DMS153 treated with DMSO at 0.1 percent for 48 hours (cell line): ENCODE measurements around the gene TFAM.
A peak's percentile ranks its signal among the peaks of the same experiment; 100 is the strongest.

Experiments used
- DNase-seq: peaks from one replicate; lab custom pipeline; 2025; ENCODE audit not compliant: unreplicated experiment; lab: John Stamatoyannopoulos, UW

Gene TFAM

DNA sequence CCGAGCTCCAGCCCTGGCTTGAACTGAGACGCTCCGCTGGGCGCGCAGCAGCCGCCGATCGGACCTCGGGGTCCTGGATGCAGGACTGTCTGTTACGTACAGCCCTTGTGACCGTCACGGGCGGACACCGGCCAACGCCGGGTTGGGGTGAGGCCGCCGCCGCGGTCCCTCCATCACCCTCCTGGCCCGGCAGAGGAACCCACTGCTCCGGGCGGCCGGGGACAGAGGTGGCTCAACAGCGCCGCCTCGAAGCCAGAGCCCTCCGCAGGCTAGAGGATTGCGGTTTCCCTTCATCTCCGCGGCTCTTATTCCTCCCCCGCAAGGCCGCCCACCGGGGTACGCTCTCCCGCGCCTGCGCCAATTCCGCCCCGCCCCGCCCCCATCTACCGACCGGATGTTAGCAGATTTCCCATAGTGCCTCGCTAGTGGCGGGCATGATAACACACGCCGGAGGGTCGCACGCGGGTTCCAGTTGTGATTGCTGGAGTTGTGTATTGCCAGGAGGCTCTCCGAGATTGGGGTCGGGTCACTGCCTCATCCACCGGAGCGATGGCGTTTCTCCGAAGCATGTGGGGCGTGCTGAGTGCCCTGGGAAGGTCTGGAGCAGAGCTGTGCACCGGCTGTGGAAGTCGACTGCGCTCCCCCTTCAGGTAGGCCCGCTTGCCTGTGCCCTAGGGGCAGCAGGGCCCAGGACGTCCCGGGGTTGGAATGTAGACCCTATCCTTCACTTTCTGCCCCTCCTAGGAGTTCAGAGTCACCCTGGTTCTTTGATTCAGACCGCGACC is at the start of gene TFAM:
TFAM (plus strand) TSS at position 412 of the 785 bp plus-strand sequence; CDS start at position 550, 138 bp downstream.
- peak; percentile 89 for DNase-seq

DNA sequence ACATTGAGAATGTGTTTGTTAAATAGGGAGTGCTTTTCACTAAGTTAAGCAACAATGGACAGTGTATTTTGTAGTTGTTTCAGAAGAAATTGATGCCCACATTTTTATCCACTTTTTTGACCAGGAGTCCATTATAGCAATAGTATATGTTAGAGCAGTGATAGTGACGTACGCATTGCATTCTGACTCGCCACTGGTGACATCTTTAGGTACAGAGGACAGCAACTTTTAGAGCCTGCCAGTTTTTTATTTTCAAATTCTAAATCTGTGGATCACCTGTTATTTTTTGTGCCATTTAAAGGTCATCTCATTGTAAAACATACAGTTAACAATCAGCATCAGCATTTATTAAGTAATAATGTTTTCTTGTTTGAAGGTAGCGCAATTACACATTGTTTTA is 49.0 kb upstream of the TFAM start:
- DNase-seq, result no peak

- no peak for DNase-seq
These were observed 43.8 kb upstream of the TFAM start for GRCh38 chr10:58341422-58341821.

DNA sequence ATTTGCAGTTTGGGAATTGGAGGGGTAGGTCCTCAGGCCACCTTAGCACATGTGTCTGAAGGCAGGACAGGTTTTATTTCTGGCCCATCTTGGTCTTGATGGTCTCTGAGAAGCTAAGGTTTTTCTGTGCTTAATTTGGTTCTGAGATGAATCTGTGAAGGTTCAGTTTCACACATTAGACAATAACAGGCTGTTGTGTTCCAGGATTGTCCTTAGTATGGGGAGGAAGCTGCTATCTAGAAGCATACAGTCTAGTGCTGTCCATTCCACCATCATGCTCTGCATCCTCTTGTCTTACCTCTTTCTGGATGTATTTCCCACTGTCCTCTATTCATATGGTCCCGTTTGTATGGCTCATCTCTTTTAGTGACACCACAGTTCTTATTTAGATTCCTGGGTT is 43.3 kb upstream of the TFAM start:
- no peak for DNase-seq

DNA sequence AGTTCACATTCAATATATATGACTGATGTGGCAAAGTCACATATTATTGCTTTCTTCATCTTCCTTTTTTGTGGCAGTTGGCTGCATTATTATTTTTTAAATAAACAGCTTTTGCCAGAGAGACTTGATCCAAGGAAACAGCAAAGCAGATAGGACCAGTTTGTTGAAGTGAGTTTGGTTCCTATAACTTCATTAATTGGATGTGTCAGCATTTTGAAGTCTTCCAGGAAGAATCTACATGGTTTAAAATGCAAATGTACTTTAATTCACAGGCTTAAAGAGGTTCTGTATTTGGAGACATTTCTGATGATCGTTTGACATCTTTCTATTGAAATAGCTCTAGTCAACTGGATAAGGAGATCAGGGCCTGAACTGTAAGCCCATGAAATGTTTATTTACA is 37.2 kb upstream of the TFAM start:
- no peak for DNase-seq

DNA sequence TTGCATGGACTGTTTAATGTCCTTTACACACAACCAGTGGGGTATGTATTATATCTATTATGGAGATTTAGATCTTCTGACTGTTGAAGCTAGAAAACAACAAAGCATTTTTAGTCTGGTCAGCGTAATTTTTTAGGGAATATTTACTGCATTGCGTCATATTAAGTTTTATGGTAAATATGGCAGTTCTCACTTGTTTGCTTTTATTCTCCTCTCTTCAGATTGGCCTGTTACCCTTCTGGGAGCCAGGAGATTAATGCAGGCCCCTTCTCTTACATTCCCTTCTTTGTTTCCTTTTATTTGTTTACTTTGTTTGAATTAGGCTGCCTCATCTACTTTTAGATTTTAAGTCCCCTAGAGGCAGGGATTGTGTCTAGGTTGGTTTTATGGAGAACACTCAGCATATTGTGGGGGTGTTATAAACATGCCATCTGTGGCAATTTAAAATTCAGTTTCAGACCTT is 36.6 kb upstream of the TFAM start:
- no peak for DNase-seq

GRCh38 chr10:58350023-58350422 is 35.2 kb upstream of the TFAM start:
- no peak for DNase-seq

DNA sequence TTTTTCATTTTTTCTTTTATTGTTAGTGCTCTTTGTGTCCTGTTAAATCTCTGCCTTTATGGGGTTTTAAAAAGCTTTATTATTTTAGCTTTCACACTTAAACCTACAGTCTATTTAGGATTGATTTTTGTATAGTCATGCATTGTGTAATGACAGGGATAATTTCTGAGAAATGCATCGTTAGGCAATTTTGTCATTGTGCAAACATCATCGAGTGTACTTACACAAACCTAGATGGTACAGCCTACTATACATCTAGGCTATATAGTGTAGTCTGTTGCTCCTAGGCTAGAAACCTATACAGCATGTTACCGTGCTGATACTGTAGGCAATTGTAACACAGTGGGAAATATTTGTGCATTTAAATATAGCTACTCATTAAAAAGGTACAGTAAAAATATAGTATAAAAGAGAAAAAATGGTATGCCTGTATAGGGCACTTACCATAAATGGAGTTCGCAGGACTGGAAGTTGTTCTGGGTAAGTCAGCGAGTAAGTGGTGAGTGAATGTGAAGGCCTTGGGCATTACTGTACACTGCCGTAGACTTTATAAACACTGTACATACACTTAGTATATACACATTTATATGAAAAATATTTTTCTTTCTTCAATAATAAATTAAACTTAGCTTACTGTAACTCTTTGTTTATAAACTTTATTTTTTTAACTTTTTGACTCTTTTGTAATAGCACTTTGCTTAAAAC is 34.4 kb upstream of the TFAM start:
- no peak for DNase-seq

DNA sequence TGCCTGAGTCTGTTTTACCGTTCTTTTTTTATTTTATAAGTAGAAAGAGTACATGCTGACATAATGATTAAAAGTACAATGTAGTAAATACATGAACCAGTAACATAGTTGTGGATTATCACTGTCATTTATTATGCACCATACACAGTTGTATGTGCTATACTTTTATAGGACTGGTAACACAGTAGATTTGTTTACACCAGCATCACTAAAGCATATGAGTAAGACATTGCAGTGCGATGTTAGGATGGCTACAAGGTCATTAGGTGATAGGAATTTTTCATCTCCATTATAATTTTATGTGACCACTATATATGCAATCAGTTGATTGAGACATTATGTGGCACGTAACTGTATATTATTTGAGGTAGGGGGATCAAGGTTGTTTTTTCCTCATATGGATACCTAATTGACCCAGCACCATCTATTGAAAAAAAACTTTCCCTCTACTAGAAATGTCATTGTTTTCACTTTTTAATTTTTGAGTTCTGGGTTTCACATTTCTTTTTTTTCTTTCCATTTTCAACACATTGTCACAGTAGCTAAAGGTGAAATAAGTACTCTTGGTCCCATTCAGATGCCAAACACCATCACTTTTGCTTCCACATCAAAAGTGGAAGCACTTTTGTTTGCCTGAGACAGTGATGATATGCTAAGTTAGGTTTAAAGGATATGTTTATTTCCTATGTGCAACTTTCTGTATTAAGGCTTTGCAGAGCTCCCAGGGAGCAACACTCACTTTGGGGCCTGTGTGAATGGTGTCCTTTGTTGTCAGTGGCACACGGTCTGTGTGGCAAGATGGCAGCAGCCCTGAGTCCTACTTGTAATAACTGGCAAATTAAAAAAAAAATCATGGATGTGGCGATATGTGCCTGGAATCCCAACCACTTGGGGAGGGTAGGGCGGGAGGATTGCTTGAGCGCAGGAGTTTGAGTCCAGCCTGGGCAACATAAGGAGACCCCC is 33.3 kb upstream of the TFAM start:
- no peak for DNase-seq

GRCh38 chr10:58352956-58353610 is 32.1 kb upstream of the TFAM start:
- DNase-seq, result no peak

DNA sequence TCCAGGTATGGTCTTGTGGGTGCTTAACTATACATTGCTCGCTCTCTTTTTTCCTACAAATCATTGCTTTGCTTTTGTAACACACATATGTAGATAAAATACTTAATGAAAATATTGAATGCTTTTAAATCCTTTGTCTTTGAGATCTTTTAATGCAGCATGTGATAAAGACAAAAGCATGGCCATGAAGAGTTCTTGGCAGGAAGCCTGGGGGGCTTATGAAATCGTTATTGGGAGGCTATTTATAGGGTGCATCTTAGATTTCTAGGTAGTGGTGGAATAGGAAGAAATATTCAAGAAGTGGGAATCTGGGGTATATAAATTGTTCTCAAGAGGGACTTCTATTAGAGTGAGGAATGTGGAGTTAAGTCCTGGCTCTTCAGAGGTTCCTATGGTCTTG is 28.5 kb upstream of the TFAM start:
- no peak for DNase-seq

DNA sequence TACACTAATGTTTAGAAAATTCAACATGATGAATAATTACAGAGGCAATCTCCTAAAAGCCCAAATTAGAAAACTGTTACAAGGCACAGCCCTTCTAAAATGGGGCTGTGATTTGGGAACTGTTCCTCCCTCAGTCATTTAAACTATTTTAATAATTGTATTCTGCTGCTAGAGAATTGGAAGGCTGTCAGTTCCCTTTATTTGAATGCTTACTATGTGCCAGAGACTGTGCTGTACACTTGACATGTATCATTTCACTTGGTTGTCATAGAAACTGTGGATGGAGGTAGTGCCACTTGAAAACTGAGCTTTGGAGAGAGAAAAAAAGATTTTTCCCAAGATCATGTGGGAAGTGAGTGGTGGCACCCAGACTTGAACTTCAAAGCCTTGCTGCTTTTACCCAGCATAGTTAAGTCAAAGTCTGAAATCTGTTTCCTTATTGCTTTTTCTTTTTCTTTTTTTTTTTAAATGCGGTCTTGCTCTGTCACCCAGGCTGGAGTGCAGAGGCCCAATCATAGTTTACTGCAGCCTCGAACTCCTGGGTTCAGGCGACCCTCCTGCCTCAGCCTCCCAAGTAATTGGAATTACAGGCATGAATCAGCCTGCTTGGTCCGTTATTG is 26.8 kb upstream of the TFAM start:
- DNase-seq, result no peak

DNA sequence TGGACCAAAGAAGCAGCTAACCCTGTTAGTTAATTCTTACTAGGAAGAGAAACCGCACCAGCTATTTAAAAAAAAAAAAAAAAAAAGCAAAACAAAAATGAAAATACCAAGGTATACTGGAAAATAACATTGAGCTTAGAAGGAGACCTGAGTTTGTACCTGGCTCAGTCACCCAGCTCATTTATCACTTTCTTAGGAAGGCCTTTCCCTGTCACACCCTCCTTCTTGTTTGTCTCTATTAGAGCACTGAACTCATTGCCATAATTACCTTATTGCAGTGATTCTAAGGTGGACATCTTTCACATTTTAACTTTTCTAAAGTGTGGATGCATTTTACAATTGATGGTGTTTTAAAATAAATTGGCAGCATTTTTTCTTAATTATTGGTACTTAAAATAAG is 26.3 kb upstream of the TFAM start:
- DNase-seq, result no peak

GRCh38 chr10:58359541-58359940 is 25.7 kb upstream of the TFAM start:
- DNase-seq, result no peak

DNA sequence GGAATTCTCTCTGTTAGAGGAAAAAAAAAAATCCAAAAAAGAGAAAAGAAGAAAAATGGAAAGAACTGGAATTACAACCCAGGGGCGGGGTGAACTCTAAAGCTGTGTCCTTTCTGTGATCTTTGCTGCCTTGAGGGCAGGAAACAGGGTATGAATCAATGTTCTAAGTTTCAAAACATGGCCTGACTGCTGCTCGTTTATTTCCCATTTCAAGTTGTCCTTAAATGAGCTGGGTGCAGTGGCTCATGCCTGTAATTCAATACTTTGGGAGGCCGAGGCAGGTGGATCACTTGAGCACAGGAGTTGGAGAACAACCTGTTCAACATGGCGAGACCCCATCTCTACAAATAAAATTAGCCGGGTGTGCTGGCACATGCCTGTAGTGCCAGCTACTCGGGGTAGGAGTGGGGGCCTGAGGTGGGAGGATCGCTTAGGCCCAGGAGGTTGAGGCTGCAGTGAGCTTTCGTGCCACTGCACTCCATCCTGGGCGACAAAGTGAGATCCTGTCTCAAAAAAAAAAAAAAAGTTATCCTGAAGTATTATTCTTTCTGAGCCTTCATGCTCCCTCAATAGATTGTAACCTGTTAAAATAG is 24.7 kb upstream of the TFAM start:
- DNase-seq, result no peak

DNA sequence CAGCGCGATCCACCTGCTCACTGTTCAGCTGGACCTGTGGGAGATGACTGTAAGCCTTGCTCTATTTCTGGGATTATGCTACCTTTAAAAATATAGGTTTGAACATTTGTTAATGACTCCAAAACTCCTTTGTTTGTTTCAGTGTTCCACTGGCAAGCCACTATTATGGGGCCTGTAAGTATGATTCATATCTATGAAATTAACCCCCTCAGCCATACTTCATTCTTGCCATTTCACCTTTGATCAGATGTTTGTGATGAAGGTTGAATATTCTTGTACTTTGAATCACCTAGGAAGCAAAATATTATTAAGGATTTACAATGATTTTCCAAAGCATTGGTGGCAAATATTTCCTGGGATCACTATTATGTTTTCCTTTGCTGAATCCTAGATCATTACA is 23.9 kb upstream of the TFAM start:
- DNase-seq, result no peak

DNA sequence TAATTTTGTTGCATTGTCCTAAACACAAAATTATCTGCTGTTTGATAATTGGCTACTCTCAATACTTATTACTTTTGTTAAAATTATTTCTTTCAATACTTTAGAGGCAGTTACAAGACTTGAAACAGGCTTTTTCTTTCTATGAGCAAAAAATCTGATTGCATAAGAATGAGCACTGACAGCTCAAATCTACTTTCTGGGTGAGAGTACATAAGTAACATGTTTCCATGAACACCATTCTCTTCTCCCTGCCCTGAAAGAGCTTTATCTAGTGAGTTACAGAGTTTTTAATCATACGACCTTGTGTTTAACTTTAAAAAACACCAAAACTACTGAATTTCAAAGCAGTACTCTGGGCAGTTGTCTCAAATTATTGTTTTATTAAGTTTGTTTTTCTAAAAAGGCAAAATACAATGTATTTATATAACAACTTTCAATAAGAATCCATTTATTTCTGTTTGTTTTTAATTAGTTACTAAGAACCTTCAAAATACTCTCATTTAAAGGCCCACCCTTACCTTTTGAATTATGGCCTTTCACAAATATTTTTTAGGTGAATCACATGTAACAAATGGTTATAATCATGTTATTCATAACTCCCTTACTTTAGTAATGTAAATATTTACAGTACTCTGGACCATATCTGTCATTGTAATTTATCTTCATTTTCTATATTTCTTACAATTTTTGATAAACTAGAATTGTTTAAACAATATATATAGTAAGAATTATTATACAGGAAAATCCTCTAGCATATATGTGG is 23.0 kb upstream of the TFAM start:
- DNase-seq, result no peak

GRCh38 chr10:58367069-58367468 is 18.1 kb upstream of the TFAM start:
- DNase-seq, result no peak

DNA sequence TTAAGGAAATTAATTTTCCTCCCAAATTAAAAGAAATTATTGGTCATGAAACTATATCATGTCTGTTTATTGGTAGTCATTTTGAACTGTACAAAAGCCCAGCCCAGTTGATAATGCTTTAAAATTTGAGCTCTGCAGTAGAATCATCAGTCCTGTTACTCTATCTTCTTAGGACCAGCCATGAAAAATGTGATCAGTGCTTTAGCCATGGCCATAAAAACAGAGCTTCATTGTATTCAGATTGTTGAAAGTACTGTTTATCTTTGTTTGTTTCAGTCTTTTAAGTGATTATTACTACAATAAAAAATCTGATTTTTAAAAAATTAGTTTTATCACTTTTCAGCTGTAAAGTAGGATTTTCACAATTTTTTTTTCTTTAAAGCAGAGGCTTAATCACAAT is 13.7 kb upstream of the TFAM start:
- no peak for DNase-seq
